ENCODE data around the gene SPATS1.
"Not testable (repeated sequence)": the region's sequence is repeated elsewhere in the genome, so short reads cannot be mapped to it uniquely, and the experiment has no call there.

The SPATS1 gene

DNA sequence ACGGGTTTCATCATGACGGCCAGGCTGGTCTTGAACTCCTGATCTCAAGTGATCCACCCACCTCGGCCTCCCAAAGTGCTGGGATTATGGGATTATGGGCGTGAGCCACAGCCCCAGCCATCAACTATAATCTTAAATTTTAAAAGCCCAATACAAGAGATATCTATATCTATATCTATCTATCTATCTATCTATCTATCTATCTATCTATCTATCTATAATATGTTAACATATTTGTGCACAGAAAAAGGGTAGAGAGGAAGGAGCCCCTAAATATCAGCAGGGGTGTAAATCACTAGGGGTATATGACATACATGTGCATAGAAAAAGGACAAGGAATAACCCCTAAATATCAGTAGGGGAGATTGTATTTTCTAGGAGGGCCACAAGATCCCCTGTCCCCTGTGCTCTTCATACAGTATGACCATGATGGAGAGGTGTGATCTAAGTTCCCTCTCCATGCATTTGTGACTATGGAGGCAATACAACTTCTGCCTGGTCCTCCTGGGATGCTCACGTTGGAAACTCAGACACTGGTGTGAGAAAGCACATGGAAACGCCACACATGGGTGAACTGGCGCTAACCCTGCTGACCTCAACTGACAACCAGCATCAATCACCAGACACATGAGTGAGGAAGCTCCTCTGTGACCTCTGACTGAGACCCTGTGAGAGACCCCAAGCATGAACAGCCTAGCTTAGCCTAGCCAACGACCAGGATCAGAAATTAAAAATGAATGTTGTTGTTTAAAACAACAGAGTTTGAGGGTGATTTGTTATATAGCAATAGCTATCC lies 1.2 kb upstream of the SPATS1 start:
- TF ChIP-seq, protein P1, sequence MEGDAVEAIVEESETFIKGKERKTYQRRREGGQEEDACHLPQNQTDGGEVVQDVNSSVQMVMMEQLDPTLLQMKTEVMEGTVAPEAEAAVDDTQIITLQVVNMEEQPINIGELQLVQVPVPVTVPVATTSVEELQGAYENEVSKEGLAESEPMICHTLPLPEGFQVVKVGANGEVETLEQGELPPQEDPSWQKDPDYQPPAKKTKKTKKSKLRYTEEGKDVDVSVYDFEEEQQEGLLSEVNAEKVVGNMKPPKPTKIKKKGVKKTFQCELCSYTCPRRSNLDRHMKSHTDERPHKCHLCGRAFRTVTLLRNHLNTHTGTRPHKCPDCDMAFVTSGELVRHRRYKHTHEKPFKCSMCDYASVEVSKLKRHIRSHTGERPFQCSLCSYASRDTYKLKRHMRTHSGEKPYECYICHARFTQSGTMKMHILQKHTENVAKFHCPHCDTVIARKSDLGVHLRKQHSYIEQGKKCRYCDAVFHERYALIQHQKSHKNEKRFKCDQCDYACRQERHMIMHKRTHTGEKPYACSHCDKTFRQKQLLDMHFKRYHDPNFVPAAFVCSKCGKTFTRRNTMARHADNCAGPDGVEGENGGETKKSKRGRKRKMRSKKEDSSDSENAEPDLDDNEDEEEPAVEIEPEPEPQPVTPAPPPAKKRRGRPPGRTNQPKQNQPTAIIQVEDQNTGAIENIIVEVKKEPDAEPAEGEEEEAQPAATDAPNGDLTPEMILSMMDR (IDR thresholded peaks at IDR 0.05; ENCODE audit: low read depth, low read length), result no peak
- H3K4me3 ChIP-seq (replicated peaks in 1 of 2; ENCODE audit: low read depth in 2 of 2, low read length in 2 of 2), result no peak overlapping the region
- DNase-seq (ENCODE audit: low read depth in 2 of 2), result no peak

DNA sequence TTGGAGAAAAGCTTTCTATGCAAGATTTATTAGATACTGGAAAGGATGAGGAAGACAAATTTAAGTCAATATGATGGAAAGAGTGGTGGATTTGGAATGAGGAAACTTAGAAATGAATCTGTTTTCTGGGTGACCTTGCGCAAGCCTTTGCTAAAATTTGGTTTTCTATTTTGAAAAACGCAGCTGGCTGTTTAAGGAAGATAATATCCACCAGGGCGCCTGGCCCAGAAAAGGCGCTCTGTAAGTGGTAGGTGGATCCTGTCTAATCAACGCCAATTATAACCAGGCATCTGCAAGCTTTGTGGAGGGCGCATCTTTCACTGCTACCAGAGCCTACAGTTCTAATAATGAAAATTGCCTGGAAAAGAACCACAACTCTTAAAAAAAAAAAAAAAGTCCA lies 398 bp upstream of the SPATS1 start:
- no peak overlapping the region for H3K4me3 ChIP-seq (replicated peaks in 1 of 2; ENCODE audit: low read depth in 2 of 2, low read length in 2 of 2)
- DNase-seq (ENCODE audit: low read depth in 2 of 2), result peak in 1 of 2 donors; percentile 12
- TF ChIP-seq, protein P1 (IDR thresholded peaks at IDR 0.05; ENCODE audit: low read depth, low read length), result no peak

DNA sequence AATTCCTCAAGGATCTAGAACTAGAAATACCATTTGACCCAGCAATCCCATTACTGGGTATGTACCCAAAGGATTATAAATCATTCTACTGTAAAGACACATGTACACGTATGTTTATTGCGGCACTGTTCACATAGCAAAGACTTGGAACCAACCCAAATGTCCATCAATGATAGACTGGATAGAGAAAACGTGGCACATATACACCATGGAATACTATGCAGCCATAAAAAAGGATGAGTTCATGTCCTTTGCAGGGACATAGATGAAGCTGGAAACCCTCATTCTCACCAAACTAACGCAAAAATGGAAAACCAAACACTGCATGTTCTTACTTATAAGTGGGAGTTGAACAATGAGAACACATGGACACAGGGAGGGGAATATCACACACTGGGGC lies 4.4 kb downstream of the SPATS1 start:
- not testable (repeated sequence) for H3K4me3 ChIP-seq (replicated peaks in 1 of 2; ENCODE audit: low read depth in 2 of 2, low read length in 2 of 2); DNase-seq (ENCODE audit: low read depth in 2 of 2)

DNA sequence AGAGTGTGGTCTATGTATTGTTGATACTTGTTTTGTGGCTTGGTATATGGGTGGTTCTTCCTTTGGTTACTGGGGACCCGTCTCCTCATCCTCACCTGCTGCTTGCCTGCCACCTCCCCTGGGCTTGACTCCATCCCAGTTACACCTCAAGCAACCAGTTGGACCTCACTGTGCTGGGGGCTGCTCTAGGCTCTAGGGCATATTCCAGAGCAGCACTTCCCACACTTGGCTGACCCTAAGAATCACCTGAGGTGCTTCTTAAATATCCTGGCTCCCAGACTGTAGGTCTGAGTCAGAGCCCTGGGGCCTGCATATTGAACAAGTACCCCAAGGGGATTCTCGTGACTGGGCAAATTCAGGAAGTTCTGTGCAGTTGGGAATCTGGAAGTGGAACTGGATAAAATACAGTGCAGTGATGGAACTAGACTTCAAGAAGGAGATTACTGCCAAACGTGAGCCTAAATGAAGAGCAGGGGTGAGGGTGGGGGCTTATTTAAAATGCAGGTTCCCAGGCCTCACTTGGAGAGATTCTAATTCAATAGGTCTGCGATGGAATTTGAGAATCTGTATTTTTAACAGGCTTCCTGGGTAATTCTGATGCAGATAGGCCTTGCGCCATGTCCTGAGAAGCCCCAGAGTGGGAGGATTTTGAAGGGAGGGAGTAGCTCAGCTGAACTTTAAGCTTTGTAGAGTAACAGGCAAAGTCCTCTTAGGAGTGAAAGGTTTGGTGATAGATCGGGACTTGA lies 7.6 kb downstream of the SPATS1 start:
- TF ChIP-seq, protein P1 (IDR thresholded peaks at IDR 0.05; ENCODE audit: low read depth, low read length), result no peak
- no peak for DNase-seq (ENCODE audit: low read depth in 2 of 2)
- H3K4me3 ChIP-seq (replicated peaks in 1 of 2; ENCODE audit: low read depth in 2 of 2, low read length in 2 of 2), result no peak overlapping the region

DNA sequence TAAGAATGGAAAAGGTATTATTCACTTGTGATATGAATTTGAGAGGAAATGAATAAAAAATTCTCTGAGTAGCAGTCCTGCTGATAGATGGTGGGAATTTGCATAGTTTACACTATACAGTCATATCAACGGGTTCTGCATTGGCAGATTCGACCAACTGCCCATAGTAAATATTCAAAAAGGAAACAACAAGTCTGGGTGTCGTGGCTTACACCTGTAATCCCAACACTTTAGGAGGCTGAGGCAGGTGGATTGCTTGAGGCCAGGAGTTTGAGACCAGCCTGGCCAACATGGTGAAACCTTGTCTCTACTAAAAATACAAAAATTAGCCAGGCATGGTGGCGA lies 8.2 kb downstream of the SPATS1 start:
- H3K4me3 ChIP-seq (replicated peaks in 1 of 2; ENCODE audit: low read depth in 2 of 2, low read length in 2 of 2); DNase-seq (ENCODE audit: low read depth in 2 of 2): not testable (repeated sequence)

DNA sequence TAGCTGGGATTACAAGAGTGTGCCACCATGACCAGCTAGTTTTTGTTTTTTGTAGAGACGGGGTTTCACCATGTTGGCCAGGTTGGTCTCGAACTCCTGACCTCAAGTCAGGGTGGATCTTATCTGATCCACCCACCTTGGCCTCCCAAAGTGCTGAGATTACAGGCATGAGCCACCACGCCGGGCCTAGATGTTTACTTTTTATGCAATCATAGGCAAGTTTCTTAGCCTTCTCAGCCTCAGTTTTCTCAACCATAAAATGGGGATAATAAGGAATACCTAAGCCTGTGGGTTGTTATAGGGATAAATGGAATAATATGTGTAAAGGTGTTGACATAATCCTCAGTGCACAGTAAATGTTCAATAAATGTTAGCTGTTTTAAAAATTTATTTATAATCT lies 9.8 kb downstream of the SPATS1 start:
- TF ChIP-seq, protein P1 (IDR thresholded peaks at IDR 0.05; ENCODE audit: low read depth, low read length), result no peak
- H3K4me3 ChIP-seq (replicated peaks in 1 of 2; ENCODE audit: low read depth in 2 of 2, low read length in 2 of 2), result no peak overlapping the region
- DNase-seq (ENCODE audit: low read depth in 2 of 2), result no peak

DNA sequence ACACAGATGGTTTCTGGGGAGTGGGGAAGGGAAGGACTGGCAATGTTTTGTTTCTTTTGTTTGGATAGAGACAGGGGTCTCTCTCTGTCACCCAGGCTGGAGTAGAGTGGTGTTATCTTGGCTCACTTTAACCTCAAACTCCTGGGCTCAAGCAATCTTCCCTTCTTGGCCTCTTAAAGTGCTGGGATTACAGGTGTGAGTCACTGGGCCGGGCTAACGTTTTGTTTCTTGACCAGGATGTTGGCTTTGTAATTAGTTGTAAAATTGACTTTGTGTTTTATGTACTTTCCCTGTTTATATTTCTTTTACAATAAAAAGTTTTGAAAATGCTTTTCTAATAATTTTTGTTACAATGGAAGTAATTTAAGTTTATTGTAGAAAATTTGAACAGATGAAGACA lies 10.9 kb downstream of the SPATS1 start:
- DNase-seq (ENCODE audit: low read depth in 2 of 2), result no peak
- no peak overlapping the region for H3K4me3 ChIP-seq (replicated peaks in 1 of 2; ENCODE audit: low read depth in 2 of 2, low read length in 2 of 2)
- TF ChIP-seq, protein P1 (IDR thresholded peaks at IDR 0.05; ENCODE audit: low read depth, low read length), result no peak

Data from cardiac fibroblast (primary cell).